Activated CD4-positive, alpha-beta T cell treated with anti-CD3 and anti-CD28 coated beads for 24 hours (primary cell): ENCODE results near the gene C20orf141.
"Not testable (repeated sequence)": the region's sequence is repeated elsewhere in the genome, so short reads cannot be mapped to it uniquely, and the experiment has no call there.

ENCODE experiments used
- DNase-seq, 2 donors: peaks; one replicate each; pipeline ENCODE4 v3.0.0-alpha.2; 2020; ENCODE audit warnings: low read depth in 2 of 2

C20orf141 gene

DNA sequence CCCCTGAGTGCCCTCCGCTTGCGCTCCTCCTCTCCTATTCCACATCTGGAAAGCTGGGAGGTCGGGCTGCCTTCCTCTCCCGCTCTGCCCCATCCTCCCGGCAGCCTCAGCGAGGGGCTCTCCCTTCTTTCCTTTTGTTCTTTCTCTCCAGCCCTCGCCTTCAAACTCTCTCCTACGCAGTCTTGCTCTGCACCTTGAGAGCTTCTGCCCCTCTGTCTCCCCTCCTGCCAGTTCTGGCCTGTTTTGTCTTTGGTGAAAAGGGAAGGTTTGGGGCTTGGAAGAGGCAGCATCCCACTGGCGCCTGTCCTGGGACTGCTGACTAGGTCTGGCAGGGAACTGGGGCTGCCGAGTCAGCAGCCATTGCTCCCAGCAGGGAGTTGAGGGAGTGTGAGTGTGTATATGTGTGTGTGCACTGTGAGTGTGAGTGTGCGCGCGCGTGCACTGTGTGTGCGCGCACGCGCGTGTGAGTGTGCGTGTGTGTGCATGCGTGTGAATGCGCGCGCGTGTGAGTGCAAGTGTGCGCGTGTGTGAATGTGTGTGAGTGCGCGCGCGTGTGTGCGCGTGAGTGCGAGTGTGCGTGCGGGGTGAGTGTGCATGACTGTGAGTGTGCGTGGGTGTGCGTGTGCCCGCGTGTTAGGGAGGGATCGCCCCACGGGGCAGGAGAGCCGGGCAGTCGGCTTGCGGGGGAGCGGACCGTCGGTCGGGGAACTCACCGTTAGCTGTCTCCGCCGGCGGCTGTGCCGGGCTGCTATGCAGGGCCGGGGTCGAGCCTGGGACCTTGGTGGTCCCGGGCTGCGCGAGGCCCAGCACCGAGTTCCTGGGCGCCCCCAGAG is 14.9 kb upstream of the C20orf141 start:
- no peak for DNase-seq

DNA sequence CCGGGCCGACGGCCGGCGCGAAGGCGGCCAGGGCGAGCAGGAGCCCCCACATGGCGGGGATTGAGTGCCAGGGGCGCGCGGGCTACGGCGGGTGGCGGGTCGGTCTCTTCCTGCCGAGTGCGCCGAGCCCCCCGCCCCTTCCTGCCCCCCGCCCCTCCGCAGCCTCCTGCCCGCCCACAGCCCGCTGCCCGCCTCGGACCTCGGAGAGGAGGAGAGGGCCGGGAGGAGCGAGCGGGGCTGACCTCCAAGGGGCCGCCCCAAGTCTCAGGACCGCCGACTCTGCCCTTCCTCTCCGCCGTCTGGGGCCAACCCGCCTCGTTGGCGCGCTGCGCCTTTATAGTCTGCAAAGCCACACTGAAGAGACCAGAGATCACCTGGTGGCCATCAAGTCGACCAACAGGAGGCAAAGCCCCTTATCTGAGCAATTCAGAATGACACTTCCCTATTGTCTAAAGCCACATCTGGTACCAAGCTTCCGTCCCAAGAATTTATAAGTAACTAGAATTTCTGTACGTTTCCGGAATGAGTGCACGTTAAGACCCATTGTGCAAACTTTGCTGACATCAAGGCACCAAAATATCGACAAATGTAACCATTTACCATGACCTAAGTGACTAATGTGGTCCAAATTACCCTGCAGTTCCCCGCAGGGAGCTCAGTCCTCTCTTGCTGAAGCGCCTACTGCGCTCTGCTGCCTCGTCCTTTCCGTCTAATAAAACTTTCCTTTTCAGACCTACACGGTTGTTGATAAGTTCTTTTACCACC is 14.1 kb upstream of the C20orf141 start, which contains the start of gene CPXM1:
TSS of gene CPXM1 (minus strand) at position 107 of the 765 bp plus-strand sequence. CDS start at position 52, 55 bp downstream.
- DNase-seq: no peak

DNA sequence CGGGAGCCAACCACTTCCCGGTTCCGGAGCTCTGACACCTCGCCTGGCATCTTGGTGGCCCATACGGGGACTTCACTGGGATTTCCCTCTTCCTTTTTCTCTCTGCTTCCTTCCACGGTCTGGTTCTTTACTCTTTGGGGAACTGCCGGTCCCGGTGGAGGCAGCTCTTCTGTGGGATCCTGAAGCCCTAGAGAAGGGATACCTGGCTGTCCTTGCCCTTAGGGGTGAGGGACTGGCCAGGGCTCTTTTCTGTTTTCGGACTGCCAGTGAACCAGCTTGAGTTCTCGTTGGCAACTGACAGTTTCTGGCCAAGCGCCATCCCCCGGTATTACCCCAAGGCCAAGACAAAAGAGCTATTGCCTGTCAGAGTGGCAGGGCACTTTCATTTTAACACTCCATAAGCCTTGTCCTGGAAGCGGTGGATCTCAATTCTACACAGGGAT is 13.5 kb upstream of the C20orf141 start:
- no peak for DNase-seq

DNA sequence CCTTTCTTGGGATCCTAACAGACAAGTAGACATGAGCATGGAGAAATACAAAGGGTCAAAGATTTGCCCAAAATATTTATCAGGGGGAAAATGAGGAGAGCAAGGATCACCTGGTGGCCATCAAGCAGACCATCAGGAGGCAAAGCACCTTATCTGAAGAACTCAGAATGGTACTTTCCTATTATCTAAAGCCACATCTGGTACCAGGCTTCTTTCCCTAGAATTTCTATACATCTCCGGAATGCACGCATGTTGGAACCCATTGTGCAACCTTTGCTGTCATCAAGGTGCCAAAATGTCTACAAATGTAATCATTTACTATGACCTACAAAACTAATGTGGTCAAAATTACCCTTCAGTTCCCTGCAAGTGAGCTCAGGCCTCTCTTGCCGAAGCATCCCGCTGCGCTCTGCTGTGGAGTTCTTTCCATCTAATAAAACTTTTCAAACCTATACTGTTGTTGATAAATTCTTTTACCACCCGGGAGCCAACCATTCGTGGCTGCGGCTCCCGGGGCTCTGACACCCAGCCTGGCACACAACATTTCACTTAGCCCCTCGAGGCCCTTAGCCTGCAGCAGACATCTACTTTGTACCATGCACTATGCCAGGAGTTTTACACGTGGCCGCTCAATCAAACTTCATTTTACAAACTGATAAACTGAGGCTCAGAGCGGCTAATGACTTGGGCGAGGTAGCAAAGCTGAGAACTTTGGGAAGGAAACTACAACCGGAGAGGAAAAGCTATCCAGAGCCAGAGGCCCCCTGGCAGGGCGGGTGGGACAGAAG is 10.6 kb upstream of the C20orf141 start:
- DNase-seq: no peak

DNA sequence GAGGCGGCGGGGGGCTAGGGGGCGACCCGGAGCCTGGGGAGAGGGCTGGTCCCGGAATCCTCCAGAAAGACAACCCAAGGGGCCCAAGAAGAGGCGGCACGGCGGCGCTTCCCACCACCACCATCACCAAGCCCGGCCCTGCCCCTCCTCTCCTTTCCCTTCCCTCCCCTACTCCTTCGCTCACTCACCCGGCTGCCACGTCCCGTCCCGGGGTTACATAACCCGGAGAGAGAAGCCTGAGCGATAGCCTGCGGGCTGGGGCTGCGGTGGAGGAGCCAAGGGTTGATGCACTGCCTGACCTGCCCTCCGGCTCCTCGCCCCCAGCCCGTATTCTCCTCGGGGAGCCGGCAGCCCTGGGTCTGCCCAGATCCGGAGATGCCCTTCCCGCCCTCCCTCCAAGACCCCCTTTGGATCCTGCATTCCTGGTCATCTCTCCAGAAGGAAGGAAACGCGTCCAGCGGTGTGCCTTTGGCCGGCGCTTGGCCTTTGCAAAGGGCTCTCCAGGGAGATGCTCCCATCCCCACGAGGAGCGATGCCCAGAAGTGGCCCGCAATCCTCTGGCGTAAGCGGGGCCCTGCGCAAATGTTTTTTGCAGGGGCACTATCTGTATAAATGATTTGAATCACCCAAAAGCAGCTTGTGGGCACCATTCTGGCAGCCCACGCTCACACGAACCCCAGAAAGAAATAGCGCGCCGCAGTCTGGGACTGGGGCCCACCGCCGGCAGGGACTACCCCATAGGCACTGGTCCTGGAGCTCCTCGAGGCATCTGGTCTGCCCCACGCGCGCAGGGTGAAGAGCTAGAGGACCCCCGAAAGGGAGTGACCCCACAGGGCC is 9.7 kb upstream of the C20orf141 start:
- DNase-seq: no peak

DNA sequence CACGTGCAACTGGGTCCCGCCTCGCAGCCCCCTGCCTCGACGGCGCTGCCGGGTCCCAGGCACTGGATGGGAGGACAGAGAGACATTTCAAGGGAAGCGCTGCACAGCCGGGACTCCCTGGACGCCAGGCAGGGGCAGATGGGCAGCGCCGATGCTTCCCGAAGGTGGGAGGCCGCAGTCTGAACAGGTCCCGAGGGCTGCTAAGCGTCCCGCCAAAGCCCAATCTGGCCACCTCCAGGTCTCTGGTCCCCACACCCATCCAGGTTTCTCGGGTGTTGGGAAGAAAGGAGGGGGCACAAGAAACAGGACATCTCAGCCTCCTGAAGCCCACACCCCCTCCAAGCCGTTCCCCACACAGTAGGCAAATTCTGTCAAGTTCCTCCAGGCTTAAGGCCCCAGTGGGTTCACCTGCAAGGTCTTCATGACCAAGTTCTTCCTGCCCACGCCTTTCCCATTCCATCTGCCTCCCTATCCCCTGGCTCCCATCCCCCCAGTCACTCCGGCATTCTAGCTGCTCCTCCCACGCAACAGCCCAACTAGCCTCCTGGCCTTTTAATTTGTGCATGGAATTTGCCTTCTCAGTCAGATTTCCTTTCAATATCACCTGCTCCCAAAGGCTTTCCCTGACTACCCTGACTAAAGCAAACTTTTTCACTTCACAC is 9.0 kb upstream of the C20orf141 start:
- no peak for DNase-seq

DNA sequence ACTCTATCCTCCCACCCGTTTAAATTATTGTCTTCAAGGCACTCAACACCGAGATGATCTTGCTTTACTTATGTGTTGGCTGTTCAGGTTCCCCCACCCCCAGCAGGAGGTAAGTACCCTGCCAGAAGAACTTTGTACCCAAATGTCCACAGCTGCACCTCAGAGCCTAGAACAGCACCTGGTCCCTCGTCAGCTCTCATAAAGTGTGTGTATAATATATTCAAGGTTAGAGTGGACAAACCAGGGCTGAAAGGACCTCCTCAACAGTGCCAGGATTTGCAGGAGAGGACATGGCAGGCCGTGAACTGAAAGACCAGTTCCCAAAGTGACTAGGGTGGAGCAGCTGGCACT is 8.5 kb upstream of the C20orf141 start:
- DNase-seq: no peak

DNA sequence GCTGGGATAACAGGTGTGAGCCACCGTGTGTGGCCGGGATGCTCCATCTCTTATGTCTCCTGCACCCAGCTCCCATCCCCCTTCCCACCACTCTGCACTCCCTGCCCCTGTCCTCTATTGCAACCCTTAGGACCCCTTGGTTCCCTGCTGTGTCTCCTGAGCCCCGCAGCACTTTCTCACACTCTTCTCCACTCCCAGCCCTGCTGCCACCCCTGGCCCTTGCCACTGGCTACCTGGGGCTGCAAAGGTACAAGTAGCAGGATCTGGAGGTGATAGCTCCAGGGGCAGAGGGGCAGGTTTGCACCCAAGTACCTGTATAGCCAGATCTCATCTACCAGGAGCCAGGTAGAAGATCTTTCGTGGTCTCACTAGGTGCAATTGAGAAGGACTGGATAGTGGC is 7.8 kb upstream of the C20orf141 start:
- DNase-seq: no peak

DNA sequence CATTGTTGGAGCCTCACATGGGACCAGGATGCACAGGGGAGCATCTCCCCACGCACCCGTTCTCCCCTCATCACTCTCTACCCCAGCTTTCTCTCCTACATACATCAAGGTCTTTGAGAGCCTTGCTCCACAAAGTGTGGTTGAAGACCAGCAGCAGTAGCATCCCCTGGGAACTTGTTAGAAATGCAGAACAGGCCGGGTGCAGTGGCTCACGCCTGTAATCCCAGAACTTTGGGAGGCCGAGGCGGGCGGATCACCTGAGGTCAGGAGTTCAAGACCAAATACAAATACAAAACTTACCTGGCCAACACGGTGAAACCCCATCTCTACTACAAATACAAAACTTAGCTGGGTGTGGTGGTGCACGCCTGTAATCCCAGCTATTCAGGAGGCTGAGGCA is 6.9 kb upstream of the C20orf141 start:
- not testable (repeated sequence) for DNase-seq

DNA sequence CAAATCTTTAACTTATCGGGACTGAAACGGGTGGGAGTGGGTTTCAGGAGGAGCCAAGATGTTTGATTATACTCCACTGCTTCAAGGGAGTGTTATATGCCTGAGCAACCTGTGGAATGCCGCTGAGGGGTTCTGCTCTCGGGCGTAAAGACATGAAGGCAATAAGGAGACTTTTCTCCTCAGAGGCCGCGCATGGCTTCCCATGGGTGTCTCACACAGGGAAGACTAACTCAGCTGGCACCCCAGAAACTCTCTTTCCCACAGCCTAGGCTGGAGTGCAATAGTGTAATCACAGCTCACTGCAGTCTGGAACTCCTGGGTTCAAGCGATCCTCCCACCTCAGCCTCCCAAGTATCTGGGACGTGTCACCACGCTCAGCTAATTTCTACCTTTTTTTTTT is 5.1 kb upstream of the C20orf141 start:
- DNase-seq: no peak

DNA sequence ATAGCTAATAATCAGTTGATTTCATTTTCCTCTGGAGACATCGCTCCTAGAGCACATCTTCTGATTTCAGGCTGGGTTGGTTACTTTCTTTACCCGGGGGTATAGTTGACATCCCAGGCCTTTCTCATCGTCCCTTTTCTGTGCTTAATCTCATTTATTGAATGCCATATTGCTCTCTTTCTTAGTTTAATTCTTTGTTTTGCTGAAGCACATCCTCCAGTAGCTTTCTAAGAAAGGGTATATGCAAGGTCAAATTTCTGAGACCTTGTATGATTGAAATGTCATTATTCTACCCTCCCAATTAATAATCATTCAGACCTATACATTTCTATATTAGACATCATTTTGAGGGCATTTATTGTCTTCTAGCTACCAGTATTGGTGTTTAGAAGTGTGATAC is 2.6 kb upstream of the C20orf141 start:
- no peak for DNase-seq

DNA sequence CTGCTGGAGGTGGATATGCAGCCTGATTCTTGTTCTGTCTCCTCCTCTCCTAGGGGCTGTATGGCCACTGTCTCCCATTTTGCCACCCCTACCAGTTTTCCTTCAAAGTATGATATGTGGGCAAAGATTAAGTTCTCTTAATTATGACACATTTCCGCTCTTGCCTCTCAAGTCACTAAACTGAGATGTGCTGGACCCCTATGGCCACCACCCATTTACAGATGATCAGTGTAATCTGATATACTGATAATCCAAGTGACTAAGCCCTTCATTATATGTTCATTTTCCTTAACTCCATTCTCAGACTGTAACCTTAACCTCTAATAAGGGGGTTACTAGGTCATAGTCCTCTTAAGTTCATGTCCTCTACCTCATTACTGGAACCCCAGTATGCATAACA is 711 bp upstream of the C20orf141 start:
- no peak for DNase-seq

DNA sequence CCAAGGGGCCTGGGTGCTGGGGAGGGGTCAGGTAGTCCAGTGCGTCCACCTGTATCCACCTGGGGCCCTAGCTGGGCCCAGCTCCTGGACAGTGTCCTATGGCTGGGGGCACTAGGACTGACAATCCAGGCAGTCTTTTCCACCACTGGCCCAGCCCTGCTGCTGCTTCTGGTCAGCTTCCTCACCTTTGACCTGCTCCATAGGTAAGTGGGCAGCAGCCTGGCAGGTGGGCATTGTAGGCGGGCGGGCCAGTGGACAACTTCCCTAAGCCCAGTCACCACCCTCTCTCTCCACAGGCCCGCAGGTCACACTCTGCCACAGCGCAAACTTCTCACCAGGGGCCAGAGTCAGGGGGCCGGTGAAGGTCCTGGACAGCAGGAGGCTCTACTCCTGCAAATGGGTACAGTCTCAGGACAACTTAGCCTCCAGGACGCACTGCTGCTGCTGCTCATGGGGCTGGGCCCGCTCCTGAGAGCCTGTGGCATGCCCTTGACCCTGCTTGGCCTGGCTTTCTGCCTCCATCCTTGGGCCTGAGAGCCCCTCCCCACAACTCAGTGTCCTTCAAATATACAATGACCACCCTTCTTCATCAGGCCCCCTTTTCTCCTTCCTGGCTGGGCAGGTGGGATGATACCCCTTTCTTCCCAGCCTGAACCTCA is 584 bp downstream of the C20orf141 start:
- DNase-seq: no peak

DNA sequence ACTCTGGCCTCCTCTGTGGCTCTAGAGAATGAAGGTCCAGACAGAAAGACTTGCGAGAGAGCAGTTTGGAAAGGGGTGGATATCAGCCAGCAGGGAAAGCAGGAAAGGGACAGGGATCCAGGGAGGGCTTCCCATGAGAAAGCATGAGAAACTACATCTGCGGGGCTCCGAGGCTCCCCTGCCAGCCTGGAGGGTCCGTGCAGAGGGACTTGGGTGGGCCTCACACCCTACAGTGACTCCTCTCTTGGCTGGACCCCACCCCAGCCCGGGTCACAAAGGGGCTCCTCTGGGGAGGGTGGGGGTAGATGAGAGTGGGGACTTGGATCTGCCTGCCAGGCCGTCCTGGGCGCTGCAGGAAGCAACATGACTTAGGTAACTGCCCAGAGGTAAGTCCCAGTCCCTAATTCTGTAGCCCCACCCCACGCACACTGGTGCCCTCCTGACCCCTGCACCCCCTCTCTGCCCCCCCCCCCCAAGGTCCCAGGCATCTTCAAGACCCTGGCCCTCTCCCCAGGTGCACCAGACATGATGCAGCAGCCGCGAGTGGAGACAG is 1.3 kb downstream of the C20orf141 start, which contains the start of gene TMEM239:
TSS of gene TMEM239 (plus strand) at position 335 of the 553 bp plus-strand sequence. CDS start at position 526, 191 bp downstream.
- no peak for DNase-seq

DNA sequence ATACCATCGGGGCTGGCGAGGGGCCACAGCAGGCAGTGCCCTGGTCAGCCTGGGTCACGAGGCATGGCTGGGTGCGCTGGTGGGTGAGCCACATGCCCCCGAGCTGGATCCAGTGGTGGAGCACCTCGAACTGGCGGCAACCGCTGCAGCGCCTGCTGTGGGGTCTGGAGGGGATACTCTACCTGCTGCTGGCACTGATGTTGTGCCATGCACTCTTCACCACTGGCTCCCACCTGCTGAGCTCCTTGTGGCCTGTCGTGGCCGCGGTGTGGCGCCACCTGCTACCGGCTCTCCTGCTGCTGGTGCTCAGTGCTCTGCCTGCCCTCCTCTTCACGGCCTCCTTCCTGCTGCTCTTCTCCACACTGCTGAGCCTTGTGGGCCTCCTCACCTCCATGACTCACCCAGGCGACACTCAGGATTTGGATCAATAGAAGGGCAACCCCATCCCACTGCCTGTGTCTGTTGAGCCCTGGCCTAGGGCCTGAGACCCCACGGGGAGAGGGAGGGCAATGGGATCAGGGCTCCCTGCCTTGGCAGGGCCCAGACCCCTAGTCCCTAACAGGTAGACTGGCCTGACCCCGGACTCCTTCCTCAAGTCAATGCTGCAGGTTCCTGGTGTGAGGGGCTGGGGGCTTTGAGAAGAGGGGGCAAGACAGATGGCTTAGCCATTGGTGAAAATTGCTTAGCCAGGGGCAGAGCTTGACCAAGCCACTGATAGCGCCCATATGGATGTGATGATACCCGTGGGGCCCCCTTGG is 2.0 kb downstream of the C20orf141 start:
- no peak for DNase-seq

DNA sequence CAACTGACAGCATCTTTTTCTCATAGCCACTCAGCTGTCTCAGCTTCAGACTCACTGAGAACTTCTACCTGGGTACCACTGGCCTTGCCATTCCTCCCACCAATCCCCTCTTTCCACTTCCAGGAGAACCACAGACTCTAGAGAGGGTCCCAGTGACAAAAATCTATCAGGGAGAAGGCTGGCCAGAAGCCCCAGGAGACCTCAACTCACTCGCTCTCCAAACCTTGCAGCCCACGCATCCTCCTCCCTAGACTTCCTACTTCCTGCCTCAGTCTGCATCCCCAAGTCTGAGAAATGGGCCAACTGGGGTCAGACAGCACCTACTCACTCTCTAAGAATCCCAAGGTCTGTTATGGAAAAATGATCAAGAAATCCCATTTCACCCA is 2.5 kb downstream of the C20orf141 start:
- DNase-seq: no peak

DNA sequence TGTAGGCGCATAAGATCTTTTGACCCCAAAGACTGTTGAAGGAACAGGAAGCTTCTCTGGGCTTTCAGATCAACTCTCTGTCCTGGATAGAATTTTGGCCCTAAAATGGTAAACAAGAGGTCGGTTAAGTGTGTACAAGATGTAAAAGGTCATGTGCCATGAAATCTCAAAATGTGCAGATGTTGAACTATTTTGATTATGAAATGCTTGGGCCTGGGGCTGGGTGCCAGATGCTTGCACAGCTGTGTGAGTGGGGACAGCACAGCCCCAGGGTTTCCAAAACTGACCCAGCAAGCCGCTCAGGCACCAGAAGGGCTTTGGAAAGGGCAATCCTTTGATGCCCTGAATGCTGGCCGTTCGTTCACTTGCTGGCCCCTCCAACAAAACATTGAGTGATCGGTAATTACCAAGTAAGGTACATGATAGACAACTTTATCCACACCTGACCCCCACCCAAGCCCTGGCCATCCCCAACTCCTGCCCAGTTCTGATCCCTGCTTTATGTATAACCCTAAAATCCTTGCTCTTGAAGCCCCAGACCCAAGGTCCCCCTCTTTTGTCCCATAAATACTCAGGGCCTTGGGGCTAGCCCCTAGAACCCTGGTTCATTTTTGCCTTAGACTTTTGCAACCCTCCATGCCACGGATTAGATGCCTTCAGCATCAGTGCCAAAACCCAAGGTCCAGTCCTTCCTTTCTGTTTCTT is 3.3 kb downstream of the C20orf141 start:
- DNase-seq: no peak

DNA sequence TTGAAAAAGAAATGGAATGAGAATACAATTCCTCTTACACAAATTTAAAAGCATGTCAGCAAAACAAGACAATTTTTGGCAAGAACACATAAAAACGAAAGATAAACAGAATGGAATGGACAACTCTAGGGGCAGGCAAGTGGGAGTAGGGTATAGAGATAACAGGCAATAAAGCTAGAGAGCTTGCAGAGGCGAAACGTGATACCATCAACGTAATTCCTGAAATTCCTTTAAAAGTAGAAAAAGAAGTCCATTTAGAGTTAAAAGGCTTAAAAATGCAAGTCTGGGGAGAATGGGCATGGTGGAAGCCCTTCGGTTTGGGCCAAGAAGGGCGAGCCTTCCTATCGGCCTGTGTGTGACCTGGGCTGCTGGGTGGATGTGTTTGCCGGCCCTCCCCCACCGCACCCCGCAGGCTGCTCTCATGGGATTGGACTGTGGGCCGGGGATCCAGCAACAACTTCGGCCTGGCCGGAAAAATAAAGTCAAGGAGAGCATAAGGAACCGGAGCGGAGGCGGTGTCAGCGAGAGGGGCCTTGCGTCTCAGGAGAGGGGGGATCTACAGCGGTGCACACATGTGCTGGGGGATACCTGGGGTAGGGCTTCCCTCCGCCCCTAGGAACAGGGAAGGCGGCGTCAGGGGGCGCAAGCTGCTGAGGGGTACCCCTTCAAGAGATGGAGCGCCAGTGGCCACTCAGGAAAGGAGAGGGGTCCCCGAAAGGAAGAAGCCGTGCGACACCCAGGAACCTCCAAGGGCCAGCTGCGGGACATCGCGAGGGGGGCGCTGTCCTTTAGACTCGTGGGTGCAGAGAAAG is 5.5 kb downstream of the C20orf141 start:
- no peak for DNase-seq
